ENCODE measurements around the gene KAZN. TPM values are rescaled to one million over a fixed set of nuclear protein-coding genes. Genes with fewer than 3 reads are reported as not detected.

KAZN gene
- polyA plus RNA-seq, 1 donor from 2014 or later = 20.6 TPM

- Histone ChIP-seq H3F3A (ENCODE audit: insufficient read depth, low read length, poor library complexity, severe bottlenecking) (no peaks in the 10 kb centered on the region), H3K9me3 (ENCODE audit: low read length) (no peaks in the 10 kb centered on the region), H3K27ac (ENCODE audit: low read length) (no peak overlapping the region), H3K9ac (ENCODE audit: low read length) (no peak overlapping the region), H2AFZ (ENCODE audit: low read depth, low read length) (no peak overlapping the region), H3K4me2 (ENCODE audit: low read length) (no peak overlapping the region), H4K20me1 (ENCODE audit: insufficient read depth) (no peaks in the 10 kb centered on the region), H3K27me3 (ENCODE audit: insufficient read depth, low read depth, low read length) (no peaks in the 10 kb centered on the region), H3K36me3 (ENCODE audit: insufficient read depth, low read length) (no peaks in the 10 kb centered on the region), H3K79me2 (replicated peaks; ENCODE audit: insufficient read depth, low read length) (peaks cover 4% of the 10 kb centered on the region), H3K4me3 (ENCODE audit: low read length) (no peak overlapping the region), H3K9me2 (ENCODE audit: insufficient read depth, low read length) (no peaks in the 10 kb centered on the region)
- TF ChIP-seq EP300 (conservative IDR thresholded peaks at IDR 0.05; ENCODE audit: poor library complexity, severe bottlenecking) (no peak), MXI1 (conservative IDR thresholded peaks at IDR 0.05; ENCODE audit: poor library complexity, severe bottlenecking) (no peak)
These were observed 298.6 kb downstream of the KAZN start for GRCh38 chr1:14897080-14897449.

GRCh38 chr1:14897547-14897946 lies 299.1 kb downstream of the KAZN start:
- no peak for TF ChIP-seq TAF1 (IDR thresholded peaks at IDR 0.05; ENCODE audit: low read depth)
- H3K36me3 ChIP-seq (ENCODE audit: insufficient read depth, low read length) = no peaks in the 10 kb centered on the region

GRCh38 chr1:14897997-14898645 lies 299.6 kb downstream of the KAZN start:
- Histone ChIP-seq H4K20me1 (ENCODE audit: insufficient read depth) (no peaks in the 10 kb centered on the region), H3K27ac (ENCODE audit: low read length) (no peak overlapping the region), H3K4me2 (ENCODE audit: low read length) (no peak overlapping the region), H2AFZ (ENCODE audit: low read depth, low read length) (no peak overlapping the region), H3F3A (ENCODE audit: insufficient read depth, low read length, poor library complexity, severe bottlenecking) (no peaks in the 10 kb centered on the region), H3K9me3 (ENCODE audit: low read length) (no peaks in the 10 kb centered on the region), H3K36me3 (ENCODE audit: insufficient read depth, low read length) (no peaks in the 10 kb centered on the region), H3K9me2 (ENCODE audit: insufficient read depth, low read length) (no peaks in the 10 kb centered on the region), H3K79me2 (replicated peaks; ENCODE audit: insufficient read depth, low read length) (peaks cover 4% of the 10 kb centered on the region), H3K27me3 (ENCODE audit: insufficient read depth, low read depth, low read length) (no peaks in the 10 kb centered on the region), H3K9ac (ENCODE audit: low read length) (no peak overlapping the region), H3K4me3 (ENCODE audit: low read length) (no peak overlapping the region)
- TF ChIP-seq POLR2AphosphoS5 (IDR thresholded peaks at IDR 0.05) (no peak), CTCF (IDR thresholded peaks at IDR 0.05; ENCODE audit: poor library complexity, severe bottlenecking) (no peak), EP300 (conservative IDR thresholded peaks at IDR 0.05; ENCODE audit: poor library complexity, severe bottlenecking) (no peak), REST (IDR thresholded peaks at IDR 0.05; ENCODE audit: borderline replicate concordance) (no peak), SMC3 (conservative IDR thresholded peaks at IDR 0.05; ENCODE audit: poor library complexity) (no peak), TAF1 (IDR thresholded peaks at IDR 0.05; ENCODE audit: low read depth) (no peak), RAD21 (conservative IDR thresholded peaks at IDR 0.05) (no peak), EZH2 (IDR thresholded peaks at IDR 0.05; ENCODE audit: borderline replicate concordance, insufficient read depth, low read length, poor library complexity, severe bottlenecking) (no peak), MXI1 (conservative IDR thresholded peaks at IDR 0.05; ENCODE audit: poor library complexity, severe bottlenecking) (no peak)

More at GRCh38 chr1:14897547-14897946, 299.1 kb downstream of the KAZN start:
- Histone ChIP-seq H3K4me3 (ENCODE audit: low read length) (no peak overlapping the region), H4K20me1 (ENCODE audit: insufficient read depth) (no peaks in the 10 kb centered on the region), H3F3A (ENCODE audit: insufficient read depth, low read length, poor library complexity, severe bottlenecking) (no peaks in the 10 kb centered on the region), H3K79me2 (replicated peaks; ENCODE audit: insufficient read depth, low read length) (peaks cover 4% of the 10 kb centered on the region), H3K9me2 (ENCODE audit: insufficient read depth, low read length) (no peaks in the 10 kb centered on the region), H3K4me2 (ENCODE audit: low read length) (no peak overlapping the region), H3K27me3 (ENCODE audit: insufficient read depth, low read depth, low read length) (no peaks in the 10 kb centered on the region), H2AFZ (ENCODE audit: low read depth, low read length) (no peak overlapping the region), H3K27ac (ENCODE audit: low read length) (no peak overlapping the region), H3K9ac (ENCODE audit: low read length) (no peak overlapping the region), H3K9me3 (ENCODE audit: low read length) (no peaks in the 10 kb centered on the region)
